Activated CD8-positive, alpha-beta T cell treated with anti-CD3 and anti-CD28 coated beads for 36 hours (primary cell): Measurements from ENCODE around the gene NEDD9. TPM values are rescaled to one million over a fixed set of nuclear protein-coding genes. Genes with fewer than 3 reads are reported as not detected.

ENCODE experiments used
- ATAC-seq: fragments of 200-7000 bp; cut with Tn5 transposase; one replicate; pipeline ENCODE4 v1.10.0; 2021; ENCODE audit warnings: mild to moderate bottlenecking, moderate library complexity
- CTCF ChIA-PET: fragments of 350-600 bp; sonication (Branson Sonifier 250); formaldehyde crosslinking; loops from one replicate; lab custom pipeline; 2021; ENCODE audit warnings: antibody characterized with exemption; lab: Charles Lee
- POLR2A ChIA-PET: fragments of 350-600 bp; sonication (Branson Sonifier 250); formaldehyde crosslinking; loops from one replicate; lab custom pipeline; 2021; ENCODE audit warnings: antibody characterized with exemption; lab: Charles Lee
- DNase-seq: peaks from one replicate; pipeline ENCODE4 v3.0.0-alpha.2; 2020
- H3K27ac Mint-ChIP-seq: one replicate; pipeline ENCODE4 v1.8.0; 2021; ENCODE audit warnings: mild to moderate bottlenecking, mixed read lengths
- H3K27me3 Mint-ChIP-seq: one replicate; pipeline ENCODE4 v1.8.0; 2021; ENCODE audit warnings: mixed read lengths
- H3K36me3 Mint-ChIP-seq: one replicate; pipeline ENCODE4 v1.8.0; 2021; ENCODE audit warnings: low read depth, mixed read lengths
- H3K4me1 Mint-ChIP-seq: one replicate; pipeline ENCODE4 v1.8.0; 2021; ENCODE audit warnings: low read depth, mixed read lengths
- H3K4me3 Mint-ChIP-seq: one replicate; pipeline ENCODE4 v1.8.0; 2021; ENCODE audit warnings: mild to moderate bottlenecking, moderate library complexity, mixed read lengths
- H3K9me3 Mint-ChIP-seq: one replicate; pipeline ENCODE4 v1.8.0; 2021; ENCODE audit warnings: mixed read lengths
- CTCF ChIP-seq: fragments of 200-600 bp; IDR thresholded peaks from one replicate; pipeline ENCODE4 v1.8.0; 2022; ENCODE audit warnings: antibody characterized with exemption, mild to moderate bottlenecking
- intact Hi-C: fragments of 100-400 bp; cut with micrococcal nuclease; formaldehyde crosslinking; loops from one replicate; pipeline ENCODE4 v1.10.0; 2022
- total RNA-seq, 2 experiments: library from RNA; stranded (reverse); gene quantifications; one replicate each; pipeline ENCODE4 v1.2.3, GENCODE V29; 2021

Gene NEDD9
- total RNA-seq, 2 experiments from 2014 or later = 26.6 to 29.7 TPM

- Mint-ChIP-seq H3K36me3 (peaks cover 38% of the 10 kb centered on the region), H3K4me3 (no peak overlapping the region), H3K9me3 (peaks cover 2% of the 10 kb centered on the region), H3K4me1 (peaks cover 53% of the 10 kb centered on the region), H3K27me3 (no peaks in the 10 kb centered on the region), H3K27ac (peak overlapping the region; percentile 67)
- DNase-seq (no peak), ATAC-seq (no peak)
- CTCF ChIA-PET = interaction anchor here (0.7 kb wide), 1 partner anchor 54 kb away, joined by 5 read pairs; no protein-coding TSS in a partner anchor
- no peak for TF ChIP-seq CTCF
- POLR2A ChIA-PET = no interaction called here
- intact Hi-C loops = no loop called here
These were observed 6.5 kb downstream of the NEDD9 start for GRCh38 chr6:11226005-11226404.

- H3K4me1 Mint-ChIP-seq = peaks cover 43% of the 10 kb centered on the region
- POLR2A ChIA-PET = interaction anchor here (1.0 to 1.6 kb wide), 3 partner anchors 13 to 157 kb away, joined by 4 to 5 read pairs (median 5); no protein-coding TSS in a partner anchor
- peak; percentile 30 for DNase-seq
- H3K27me3 Mint-ChIP-seq = no peaks in the 10 kb centered on the region
- intact Hi-C loops = no loop called here
- no peak for TF ChIP-seq CTCF
- peak overlapping the region; percentile 84 for H3K27ac Mint-ChIP-seq
- CTCF ChIA-PET = interaction anchor here (0.7 kb wide), 1 partner anchor 53 kb away, joined by 5 read pairs; no protein-coding TSS in a partner anchor
- peaks cover 36% of the 10 kb centered on the region for H3K36me3 Mint-ChIP-seq
- ATAC-seq = no peak
- peak overlapping the region; percentile 17 for H3K4me3 Mint-ChIP-seq
- peaks cover 2% of the 10 kb centered on the region for H3K9me3 Mint-ChIP-seq
These were observed 7.5 kb downstream of the NEDD9 start for GRCh38 chr6:11224966-11225463.

- DNase-seq (peak; percentile 76), ATAC-seq (peak; percentile 90)
- Mint-ChIP-seq H3K27ac (peak overlapping the region; percentile 84), H3K4me3 (peak overlapping the region; percentile 17), H3K4me1 (peaks cover 46% of the 10 kb centered on the region), H3K9me3 (peaks cover 2% of the 10 kb centered on the region), H3K27me3 (no peaks in the 10 kb centered on the region), H3K36me3 (peaks cover 35% of the 10 kb centered on the region)
- POLR2A ChIA-PET = interaction anchor here (0.6 to 1.6 kb wide), 7 partner anchors 13 to 157 kb away, joined by 3 to 5 read pairs (median 4); no protein-coding TSS in a partner anchor
- CTCF ChIA-PET = interaction anchor here (2.8 kb wide), 1 partner anchor 80 kb away, joined by 6 read pairs; no protein-coding TSS in a partner anchor
- no peak for TF ChIP-seq CTCF
- intact Hi-C loops = no loop called here
These were observed 8.1 kb downstream of the NEDD9 start for GRCh38 chr6:11224252-11224965.

- POLR2A ChIA-PET = interaction anchor here (0.7 to 1.3 kb wide), 4 partner anchors 10 to 130 kb away, joined by 3 to 4 read pairs (median 4); no protein-coding TSS in a partner anchor
- peaks cover 2% of the 10 kb centered on the region for H3K9me3 Mint-ChIP-seq
- CTCF ChIA-PET = interaction anchor here (0.6 to 2.8 kb wide), 3 partner anchors 51 to 273 kb away, joined by 3 to 6 read pairs (median 6); no protein-coding TSS in a partner anchor
- H3K4me1 Mint-ChIP-seq = peaks cover 55% of the 10 kb centered on the region
- ATAC-seq (no peak), DNase-seq (no peak)
- H3K4me3 Mint-ChIP-seq = no peak overlapping the region
- peak overlapping the region; percentile 73 for H3K27ac Mint-ChIP-seq
- no peaks in the 10 kb centered on the region for H3K27me3 Mint-ChIP-seq
- intact Hi-C loops = no loop called here
- H3K36me3 Mint-ChIP-seq = peaks cover 35% of the 10 kb centered on the region
- no peak for TF ChIP-seq CTCF
These were observed 9.1 kb downstream of the NEDD9 start for GRCh38 chr6:11223286-11223864.
